Endodermal cell (in vitro differentiated cells): Measurements from ENCODE around the gene RFWD3. TPM values are rescaled to one million over a fixed set of nuclear protein-coding genes. Genes with fewer than 3 reads are reported as not detected.

Experiments used
- DNase-seq: peaks from one replicate; pipeline ENCODE4 v3.0.0-alpha.2; 2017
- H3K27ac ChIP-seq: 2 replicates; pipeline ENCODE4 v1.5.1; 2013; ENCODE audit warnings: mild to moderate bottlenecking, low read depth, low read length, moderate library complexity
- H3K27me3 ChIP-seq: 2 replicates; pipeline ENCODE4 v1.6.1; 2013; ENCODE audit warnings: mild to moderate bottlenecking, low read length, moderate library complexity; ENCODE audit not compliant: insufficient read depth, control insufficient read depth, poor library complexity, severe bottlenecking
- H3K36me3 ChIP-seq: 2 replicates; pipeline ENCODE4 v1.7.0; 2013; ENCODE audit warnings: mild to moderate bottlenecking, low read length, moderate library complexity; ENCODE audit not compliant: control insufficient read depth, insufficient read depth
- H3K4me1 ChIP-seq: one replicate; pipeline ENCODE4 v1.7.0; 2013; ENCODE audit warnings: low read length; ENCODE audit not compliant: control insufficient read depth, insufficient read depth
- H3K4me3 ChIP-seq: 2 replicates; pipeline ENCODE4 v1.5.1; 2013; ENCODE audit warnings: mild to moderate bottlenecking, low read length, moderate library complexity
- H3K9ac ChIP-seq: 2 replicates; pipeline ENCODE4 v1.6.1; 2013; ENCODE audit warnings: mild to moderate bottlenecking, low read length, moderate library complexity; ENCODE audit not compliant: poor library complexity, severe bottlenecking; ENCODE audit errors: extremely low read depth
- H3K9me3 ChIP-seq: 2 replicates; pipeline ENCODE4 v1.6.1; 2013; ENCODE audit warnings: mild to moderate bottlenecking, low read length, moderate library complexity; ENCODE audit not compliant: control insufficient read depth
- H3K27ac Mint-ChIP-seq: 2 replicates; pipeline ENCODE4 v1.8.0; 2020; ENCODE audit warnings: mixed read lengths
- H3K27me3 Mint-ChIP-seq: 2 replicates; pipeline ENCODE4 v1.8.0; 2021; ENCODE audit warnings: mild to moderate bottlenecking, mixed read lengths; ENCODE audit not compliant: insufficient read depth
- H3K36me3 Mint-ChIP-seq: 2 replicates; pipeline ENCODE4 v1.8.0; 2020; ENCODE audit warnings: low read depth, mixed read lengths
- H3K4me1 Mint-ChIP-seq: 2 replicates; pipeline ENCODE4 v1.8.0; 2020; ENCODE audit warnings: mixed read lengths
- H3K4me3 Mint-ChIP-seq: 2 replicates; pipeline ENCODE4 v1.8.0; 2020; ENCODE audit warnings: mild to moderate bottlenecking, moderate library complexity, mixed read lengths
- H3K9me3 Mint-ChIP-seq: 2 replicates; pipeline ENCODE4 v1.8.0; 2020; ENCODE audit warnings: mild to moderate bottlenecking, mixed read lengths
- CTCF ChIP-seq: fragments of 200-600 bp; sonication (generic); conservative IDR thresholded peaks from 2 replicates; pipeline ENCODE4 v1.5.0; 2021; ENCODE audit warnings: antibody characterized with exemption, mild to moderate bottlenecking
- WGBS, 2 experiments: methylation state at CpG; one replicate each; pipeline versions ENCODE4 v1.1.5 to v1.1.7; 2013; ENCODE audit warnings: missing lambda C conversion rate in 2 of 2, mixed read lengths in 1 of 2; ENCODE audit not compliant: insufficient coverage in 1 of 2, insufficient read length in 1 of 2; 5-methylcytosine and 5-hydroxymethylcytosine counted together
- total RNA-seq, 2 donors: library from RNA; stranded (reverse); fragmentation: NEBNext Ultra II Directional in 1 of 2; extraction: Animal tissue kit (Norgen Biotek cat#: 25700) in 1 of 2; gene quantifications; 2 replicates in 1 of 2; 3 replicates in 1 of 2; pipeline ENCODE4 v1.2.1, GENCODE V29; 2021

Gene RFWD3
- total RNA-seq, 2 donors from 2014 or later = 81.7 to 97.7 TPM

- no peak overlapping the region for H3K4me3 ChIP-seq
- no peak overlapping the region for H3K27ac ChIP-seq
- H3K4me1 ChIP-seq = peaks cover 4% of the 10 kb centered on the region
- Mint-ChIP-seq H3K4me3 (no peak overlapping the region), H3K9me3 (no peaks in the 10 kb centered on the region), H3K27me3 (no peaks in the 10 kb centered on the region), H3K4me1 (peaks cover 5% of the 10 kb centered on the region), H3K27ac (no peak overlapping the region), H3K36me3 (no peaks in the 10 kb centered on the region)
- no peaks in the 10 kb centered on the region for H3K36me3 ChIP-seq
- TF ChIP-seq CTCF = no peak
- H3K9me3 ChIP-seq = no peaks in the 10 kb centered on the region
- WGBS, 2 experiments = 94 to 96% methylated on average over 5 to 6 of the region's 6 CpGs
- H3K9ac ChIP-seq = no peak overlapping the region
- no peak for DNase-seq
- H3K27me3 ChIP-seq = no peaks in the 10 kb centered on the region
Measured at GRCh38 chr16:74680681-74681080, 14.0 kb upstream of the RFWD3 start.

DNA sequence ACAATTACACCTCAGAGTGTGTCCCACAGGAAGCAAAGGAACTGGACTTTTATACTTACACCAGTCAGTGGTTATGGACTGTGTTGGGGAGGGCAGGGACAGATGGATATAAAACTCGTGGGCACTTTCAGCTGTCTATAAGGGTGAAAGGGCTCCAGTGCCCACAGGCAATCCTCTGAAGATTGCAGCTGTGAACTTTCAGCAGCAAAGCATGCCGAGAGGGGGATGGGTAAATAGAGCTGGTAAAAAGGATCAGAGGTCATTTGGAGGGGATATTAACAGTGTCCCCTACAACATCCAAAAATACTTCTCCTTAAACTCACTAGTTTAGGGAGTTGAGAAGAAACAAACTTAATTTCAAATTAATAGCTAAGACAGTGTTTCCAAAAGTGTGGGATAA lies 13.3 kb upstream of the RFWD3 start:
- WGBS, 2 experiments = 56 to 78% methylated on average over 1 to 2 of the region's 2 CpGs
- no peaks in the 10 kb centered on the region for H3K27me3 Mint-ChIP-seq
- no peaks in the 10 kb centered on the region for H3K27me3 ChIP-seq
- no peaks in the 10 kb centered on the region for H3K36me3 Mint-ChIP-seq
- peaks cover 4% of the 10 kb centered on the region for H3K4me1 ChIP-seq
- DNase-seq = no peak
- no peak overlapping the region for H3K27ac ChIP-seq
- H3K4me3 ChIP-seq = no peak overlapping the region
- H3K27ac Mint-ChIP-seq = no peak overlapping the region
- peaks cover 5% of the 10 kb centered on the region for H3K4me1 Mint-ChIP-seq
- H3K9me3 ChIP-seq = no peaks in the 10 kb centered on the region
- no peak for TF ChIP-seq CTCF
- no peak overlapping the region for H3K9ac ChIP-seq
- H3K9me3 Mint-ChIP-seq = no peaks in the 10 kb centered on the region
- no peak overlapping the region for H3K4me3 Mint-ChIP-seq
- H3K36me3 ChIP-seq = no peaks in the 10 kb centered on the region

GRCh38 chr16:74677868-74678267 lies 11.2 kb upstream of the RFWD3 start:
- Histone ChIP-seq H3K27ac (no peak overlapping the region), H3K9ac (no peak overlapping the region), H3K27me3 (no peaks in the 10 kb centered on the region), H3K4me1 (peaks cover 4% of the 10 kb centered on the region), H3K36me3 (no peaks in the 10 kb centered on the region), H3K9me3 (no peaks in the 10 kb centered on the region), H3K4me3 (no peak overlapping the region)
- H3K9me3 Mint-ChIP-seq = no peaks in the 10 kb centered on the region
- no peaks in the 10 kb centered on the region for H3K36me3 Mint-ChIP-seq
- DNase-seq = peak; percentile 83
- peaks cover 5% of the 10 kb centered on the region for H3K4me1 Mint-ChIP-seq
- peak; percentile 67 for TF ChIP-seq CTCF
- H3K27me3 Mint-ChIP-seq = no peaks in the 10 kb centered on the region
- H3K27ac Mint-ChIP-seq = no peak overlapping the region
- no peak overlapping the region for H3K4me3 Mint-ChIP-seq
- WGBS, 2 experiments = 93% methylated on average over 3 to 4 of the region's 4 CpGs
